Measurements from ENCODE around the gene TRIM6. TPM values are rescaled to one million over a fixed set of nuclear protein-coding genes. Genes with fewer than 3 reads are reported as not detected.

The TRIM6 gene
- total RNA-seq, 2 experiments from 2014 or later: 1.5 to 2.7 TPM

- Mint-ChIP-seq H3K27ac (no peak overlapping the region), H3K4me3 (no peak overlapping the region), H3K9me3 (peaks cover 4% of the 10 kb centered on the region), H3K4me1 (peaks cover 10% of the 10 kb centered on the region), H3K36me3 (peaks cover 15% of the 10 kb centered on the region), H3K27me3 (no peaks in the 10 kb centered on the region)
- DNase-seq (no peak), ATAC-seq (ENCODE audit: low read depth) (no peak)
- POLR2A ChIA-PET: no interaction called here
Measured at GRCh38 chr11:5658318-5658717, 61.9 kb downstream of the TRIM6 start.

Other genes with a start within 250 kb of the TRIM6 start
- not detected for gene OR51B6, start 245.1 kb upstream of the TRIM6 start, total RNA-seq
- gene OR51M1, start 212.8 kb upstream of the TRIM6 start, total RNA-seq: not detected
- not detected for gene OR51Q1, start 174.5 kb upstream of the TRIM6 start, total RNA-seq
- not detected for gene OR51I1, start 155.1 kb upstream of the TRIM6 start, total RNA-seq
- gene OR51I2, start 147.3 kb upstream of the TRIM6 start, total RNA-seq: not detected
- not detected for gene OR52D1, start 108.0 kb upstream of the TRIM6 start, total RNA-seq
- gene UBQLN3, start 86.7 kb upstream of the TRIM6 start, total RNA-seq: under 1 TPM in 1 of 2 experiments, not detected in 1; 0.17 TPM
- gene UBQLNL, start 79.9 kb upstream of the TRIM6 start, total RNA-seq: under 1 TPM; 0.30 to 0.60 TPM
- not detected for gene OR52H1, start 48.1 kb upstream of the TRIM6 start, total RNA-seq
- not detected for gene OR52B6, start 15.8 kb upstream of the TRIM6 start, total RNA-seq
- 10 to 100 TPM; 17.3 to 17.5 TPM for gene TRIM34, start 28.4 kb downstream of the TRIM6 start, total RNA-seq
- 10 to 100 TPM; 33.1 to 36.4 TPM for gene TRIM5, start 88.4 kb downstream of the TRIM6 start, total RNA-seq
- gene TRIM22, start 93.2 kb downstream of the TRIM6 start, total RNA-seq: 100 to 1,000 TPM; 341 to 369 TPM
- under 1 TPM; 0.86 to 0.99 TPM for gene OR56B1, start 139.8 kb downstream of the TRIM6 start, total RNA-seq
- gene OR52N4, start 157.6 kb downstream of the TRIM6 start, total RNA-seq: 1 to 10 TPM; 1.7 to 1.8 TPM
- gene OR52N5, start 186.7 kb downstream of the TRIM6 start, total RNA-seq: not detected
- gene OR52N1, start 194.6 kb downstream of the TRIM6 start, total RNA-seq: not detected
- gene OR52N2, start 212.3 kb downstream of the TRIM6 start, total RNA-seq: not detected
- gene OR52E6, start 245.3 kb downstream of the TRIM6 start, total RNA-seq: not detected

All from activated naive CD8-positive, alpha-beta T cell treated with anti-CD3 and anti-CD28 coated beads, Interleukin-2, amount 10 ng/mL, durations not matched to agents 7 days and 5 days (primary cell).